ACHN (cell line): ENCODE results near the gene ZNF507.

Source experiments
- DNase-seq: peaks from one replicate; pipeline ENCODE4 v3.0.0-alpha.2; 2015
- in situ Hi-C: cut with HindIII; loops from 2 replicates; pipeline ENCODE4 v1.10.0; 2017; ENCODE audit warnings: low sequenced_read_pairs, low pct_ligation_motif_present, low pct_unique_long_range_greater_than_20kb

Gene ZNF507

GRCh38 chr19:32345261-32346207, at the start of gene ZNF507:
TSS of gene ZNF507 (plus strand) at chr19:32345610. CDS start at chr19:32352831, 7,221 bp downstream.
- in situ Hi-C loops: no loop called here
- peak; percentile 79 for DNase-seq

GRCh38 chr19:32296694-32297093, 48.7 kb upstream of the ZNF507 start:
- DNase-seq: no peak

GRCh38 chr19:32302778-32303177, 42.6 kb upstream of the ZNF507 start:
- in situ Hi-C loops: no loop called here
- no peak for DNase-seq

More at GRCh38 chr19:32296694-32297093, 48.7 kb upstream of the ZNF507 start:
- in situ Hi-C loops: no loop called here

- DNase-seq: no peak
- in situ Hi-C loops: no loop called here
Observed at GRCh38 chr19:32303193-32303592, 42.2 kb upstream of the ZNF507 start.

- DNase-seq: no peak
- in situ Hi-C loops: no loop called here
Observed at GRCh38 chr19:32307591-32307990, 37.8 kb upstream of the ZNF507 start.

GRCh38 chr19:32308431-32309077, 36.9 kb upstream of the ZNF507 start:
- in situ Hi-C loops: no loop called here
- no peak for DNase-seq

GRCh38 chr19:32309711-32310390, 35.6 kb upstream of the ZNF507 start:
- DNase-seq: no peak
- in situ Hi-C loops: no loop called here

- in situ Hi-C loops: no loop called here
- DNase-seq: no peak
Observed at GRCh38 chr19:32311371-32311770, 34.0 kb upstream of the ZNF507 start.

GRCh38 chr19:32313569-32314265, 31.7 kb upstream of the ZNF507 start:
- in situ Hi-C loops: no loop called here
- no peak for DNase-seq

- in situ Hi-C loops: no loop called here
- no peak for DNase-seq
Observed at GRCh38 chr19:32316034-32316433, 29.4 kb upstream of the ZNF507 start.

- in situ Hi-C loops: no loop called here
- DNase-seq: no peak
Observed at GRCh38 chr19:32317086-32317485, 28.3 kb upstream of the ZNF507 start.

GRCh38 chr19:32318884-32319520, 26.4 kb upstream of the ZNF507 start:
- peak; percentile 21 for DNase-seq
- in situ Hi-C loops: no loop called here

GRCh38 chr19:32322541-32322940, 22.9 kb upstream of the ZNF507 start:
- no peak for DNase-seq
- in situ Hi-C loops: no loop called here

- in situ Hi-C loops: no loop called here
- DNase-seq: no peak
Observed at GRCh38 chr19:32324631-32325285, 20.7 kb upstream of the ZNF507 start.

- in situ Hi-C loops: no loop called here
Observed at GRCh38 chr19:32330213-32330857, 15.1 kb upstream of the ZNF507 start.

GRCh38 chr19:32333227-32333626, 12.2 kb upstream of the ZNF507 start:
- no peak for DNase-seq
- in situ Hi-C loops: no loop called here

More at GRCh38 chr19:32330213-32330857, 15.1 kb upstream of the ZNF507 start:
- no peak for DNase-seq
